Renal pelvis (tissue), 4 donors: ENCODE measurements around the gene TSKS. TPM values are rescaled to one million over a fixed set of nuclear protein-coding genes. Genes with fewer than 3 reads are reported as not detected.
"Not testable (repeated sequence)": the region's sequence is repeated elsewhere in the genome, so short reads cannot be mapped to it uniquely, and the experiment has no call there.

Source experiments
- DNase-seq: peaks from one replicate; pipeline ENCODE4 v3.0.0-alpha.2; 2013
- polyA plus RNA-seq, 3 donors: library from polyadenylated mRNA; unstranded; fragments of 120-200 nt; gene quantifications; one replicate each; pipeline ENCODE4 v1.2.1, GENCODE V29; 2013; ENCODE audit not compliant: insufficient read length in 3 of 3

TSKS gene
- polyA plus RNA-seq, 3 donors = 0.06 to 0.16 TPM; not detected in 1

DNA sequence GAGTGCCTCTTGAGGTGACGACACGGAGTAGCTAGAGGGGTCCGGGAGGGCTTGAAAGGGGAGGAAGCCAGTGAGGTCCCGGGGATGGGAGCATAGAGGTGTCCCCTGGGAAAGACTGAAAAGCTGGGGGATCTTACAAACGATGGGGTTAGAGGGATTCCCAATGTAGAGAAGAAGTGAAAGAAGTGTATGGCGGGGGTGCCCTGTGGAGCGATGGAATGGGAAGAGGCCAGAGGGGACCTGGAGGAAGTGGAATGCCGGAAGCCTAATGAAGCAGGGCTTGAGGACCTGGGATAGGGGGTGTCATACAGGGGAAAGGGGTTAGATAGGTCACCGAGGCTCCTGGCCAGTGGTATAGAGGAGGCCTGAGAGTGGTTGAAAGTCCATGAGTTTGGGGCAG is 4.3 kb upstream of the TSKS start:
- DNase-seq = peak; percentile 16

DNA sequence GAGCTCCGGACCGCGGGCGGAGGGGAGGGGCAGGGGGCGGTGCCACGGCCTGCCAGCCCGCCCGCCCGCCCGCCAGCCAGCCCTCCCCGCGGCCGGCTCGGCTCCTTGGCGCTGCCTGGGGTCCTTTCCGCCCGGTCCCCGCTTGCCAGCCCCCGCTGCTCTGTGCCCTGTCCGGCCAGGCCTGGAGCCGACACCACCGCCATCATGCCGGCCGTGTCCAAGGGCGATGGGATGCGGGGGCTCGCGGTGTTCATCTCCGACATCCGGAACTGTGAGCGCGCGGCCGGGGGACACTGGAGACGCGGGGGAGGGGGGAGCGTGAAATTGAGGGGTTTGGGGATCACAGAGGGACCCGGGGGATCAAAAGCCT is 3.8 kb upstream of the TSKS start, which contains the start of gene AP2A1:
Gene AP2A1 (plus strand): TSS at position 72 of the 370 bp plus-strand sequence. CDS start 133 bp downstream, at position 205.
- DNase-seq = no peak

DNA sequence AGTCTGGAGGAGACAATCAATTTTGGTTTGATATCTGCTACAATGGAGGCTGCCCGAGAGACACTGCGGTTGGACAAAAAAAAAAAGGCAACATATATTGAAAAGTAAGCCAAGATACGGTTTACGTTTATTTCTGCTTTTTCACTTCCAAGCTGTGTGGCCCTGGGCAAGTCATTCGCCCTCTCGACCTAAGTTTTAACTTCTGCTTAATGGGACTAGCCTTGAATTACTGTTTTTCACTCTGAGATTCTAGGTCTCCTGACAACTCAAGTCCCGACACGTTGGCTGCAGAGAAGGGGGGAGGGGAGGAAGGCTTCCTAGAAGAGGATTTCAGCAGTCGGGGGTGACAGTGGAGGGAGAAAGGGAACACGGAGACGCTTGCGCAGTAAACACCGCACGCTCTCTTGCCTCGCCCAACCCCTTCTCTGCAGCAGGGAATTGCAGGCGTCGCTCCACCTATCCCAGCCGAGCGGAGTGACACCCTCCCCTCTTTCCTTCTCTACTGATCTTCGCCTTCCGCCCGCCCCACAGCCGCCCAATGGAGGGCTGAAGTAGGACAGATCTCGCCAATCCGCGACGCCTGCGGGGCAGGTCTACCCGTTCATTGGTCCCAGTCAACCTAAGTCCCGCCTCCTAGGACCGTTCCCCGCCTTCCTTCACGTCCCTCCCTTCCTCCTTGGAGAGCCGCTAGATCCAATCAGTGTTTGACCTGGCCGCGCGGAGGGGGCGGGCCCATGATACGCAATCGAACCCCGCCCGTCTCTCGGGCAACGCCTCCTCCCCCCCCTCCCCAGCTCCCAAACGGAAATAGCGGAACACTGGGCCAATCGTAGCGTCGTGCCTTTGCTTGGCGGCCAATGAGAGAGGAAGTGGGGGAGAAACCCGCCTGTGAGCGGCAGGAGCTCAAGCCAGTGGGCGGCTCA is 3.2 kb upstream of the TSKS start:
- DNase-seq = peak; percentile 100

- no peak for DNase-seq
These were observed 1.2 kb upstream of the TSKS start for GRCh38 chr19:49764341-49764740.

- peak; percentile 19 for DNase-seq
These were observed 1.3 kb downstream of the TSKS start for GRCh38 chr19:49761625-49762311.

- DNase-seq = no peak
These were observed 1.9 kb downstream of the TSKS start for GRCh38 chr19:49761249-49761624.

DNA sequence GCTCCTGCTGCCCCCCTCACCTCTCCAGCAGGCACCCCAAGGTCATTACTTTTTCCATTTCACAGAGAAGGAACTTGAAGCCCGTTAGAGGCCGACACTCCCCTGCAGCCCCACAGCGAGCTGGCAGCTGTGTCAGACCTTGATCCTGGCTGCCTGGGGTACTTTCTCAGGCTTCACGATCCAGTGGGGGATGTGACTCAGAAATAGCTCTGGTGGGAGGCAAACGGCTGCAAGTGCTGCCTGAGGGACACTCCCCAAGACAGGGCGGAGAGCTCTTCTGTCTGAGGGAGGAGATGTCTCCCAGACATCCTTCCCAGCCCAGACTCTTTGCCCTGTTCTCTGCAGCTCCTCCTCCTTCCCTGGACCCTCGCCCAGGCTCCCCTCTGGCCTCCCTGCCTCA is 4.8 kb downstream of the TSKS start:
- no peak for DNase-seq

DNA sequence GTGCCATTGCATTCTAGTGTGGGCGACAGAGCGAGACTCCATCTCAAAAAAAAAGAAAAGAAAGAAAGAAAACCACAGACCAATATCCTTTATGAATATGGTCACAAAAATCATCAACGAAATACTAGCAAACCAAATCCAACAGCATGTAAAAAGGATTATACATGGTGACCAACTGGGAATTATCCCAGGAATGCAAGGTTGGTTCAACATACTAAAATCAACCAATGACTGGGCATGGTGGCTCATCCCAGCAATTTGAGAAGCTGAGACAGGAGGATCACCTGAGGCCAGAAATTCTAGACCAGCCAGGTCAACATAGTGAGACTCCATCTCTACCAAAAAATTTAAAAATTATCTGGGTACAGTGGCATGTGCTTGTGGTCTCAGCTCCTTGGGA is 7.2 kb downstream of the TSKS start:
- no peak for DNase-seq

DNA sequence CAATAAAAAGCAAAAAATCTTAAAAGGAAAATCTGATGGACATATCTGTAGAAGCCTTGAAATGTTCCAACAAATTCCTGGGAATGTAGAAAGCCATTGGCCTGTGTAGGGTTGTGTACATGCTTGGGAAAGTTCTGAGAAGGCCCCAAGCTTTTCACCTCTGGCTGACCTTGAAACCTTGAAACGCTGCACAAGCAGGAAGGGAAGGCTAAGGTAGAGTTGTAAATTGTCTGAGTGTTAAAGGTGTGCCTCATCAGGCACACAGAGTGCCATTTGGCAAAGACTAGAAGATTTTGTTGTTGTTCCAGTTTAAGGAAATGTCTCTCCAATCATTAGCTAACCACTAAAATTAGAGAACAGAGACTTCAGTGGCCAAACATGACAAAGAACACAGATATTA is 10.4 kb downstream of the TSKS start:
- no peak for DNase-seq

GRCh38 chr19:49749771-49750170 is 13.3 kb downstream of the TSKS start:
- DNase-seq = no peak

DNA sequence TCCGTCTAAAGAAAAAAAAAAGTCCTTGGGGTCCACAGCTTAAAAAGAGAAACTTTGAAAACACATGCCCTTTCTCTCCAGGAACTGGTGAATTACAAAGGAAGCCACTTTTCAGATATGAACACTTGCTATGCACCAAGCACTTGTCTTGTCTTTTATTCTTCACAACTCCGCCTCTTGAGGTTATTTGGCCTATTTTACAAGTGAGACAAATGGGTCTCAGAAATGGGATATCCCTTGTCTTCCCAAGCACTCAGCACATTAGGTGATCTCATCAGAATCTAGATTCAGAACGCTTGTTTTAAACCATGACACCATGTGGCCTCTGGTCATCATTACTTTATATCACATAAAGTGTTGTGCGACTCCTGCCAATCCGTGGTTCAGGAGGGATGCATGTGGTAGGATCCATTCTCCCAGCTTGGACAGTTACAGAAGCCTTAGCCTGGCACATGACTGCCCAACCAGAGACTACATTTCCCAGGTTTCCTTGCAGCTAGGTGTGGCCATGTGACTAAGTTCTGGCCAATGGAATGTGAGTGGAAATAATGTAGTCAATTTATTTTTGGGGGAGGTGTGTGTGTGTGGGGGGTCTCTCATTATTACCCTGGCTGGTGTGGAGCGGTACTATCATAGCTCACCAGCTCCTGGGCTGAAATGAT is 13.9 kb downstream of the TSKS start:
- DNase-seq = no peak

DNA sequence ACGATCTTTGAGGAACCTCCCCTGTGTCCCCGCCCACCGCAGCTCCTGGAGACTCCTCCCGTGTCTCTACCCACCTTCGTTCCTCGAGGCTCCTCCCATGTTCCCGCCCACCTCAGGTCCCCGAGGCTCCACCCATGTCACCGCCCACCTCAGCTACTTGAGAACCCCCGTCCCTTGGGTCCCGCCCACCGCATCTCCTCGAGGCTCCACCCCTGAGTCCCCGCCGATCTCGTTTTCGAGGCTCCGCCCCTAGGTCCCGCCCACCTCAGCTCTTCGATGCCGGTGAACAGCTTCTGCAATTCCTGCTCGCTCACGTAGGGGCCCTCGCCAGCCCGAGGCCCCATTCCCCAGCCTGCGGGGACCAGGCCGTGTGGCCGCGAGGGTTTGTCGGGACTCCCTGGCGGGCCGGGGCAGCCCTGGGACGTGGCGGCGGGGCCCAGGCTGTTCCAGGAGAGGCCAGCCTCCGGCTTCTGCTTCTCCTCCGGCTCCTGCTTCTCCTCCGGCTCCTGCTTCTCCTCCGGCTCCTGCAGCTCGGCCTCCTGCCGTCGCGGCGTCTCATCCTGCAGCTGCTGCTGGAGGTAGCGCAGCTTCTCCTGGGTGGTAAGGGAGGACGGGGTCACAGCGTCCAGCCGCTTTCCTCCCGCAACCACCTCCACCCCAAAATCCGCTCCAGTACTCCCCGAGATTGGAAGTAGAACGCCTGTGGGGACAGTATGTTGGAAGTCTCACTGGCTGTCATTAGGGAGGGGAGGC is 16.7 kb downstream of the TSKS start:
- peak; percentile 22 for DNase-seq

GRCh38 chr19:49744946-49745381 is 18.1 kb downstream of the TSKS start:
- DNase-seq = no peak

DNA sequence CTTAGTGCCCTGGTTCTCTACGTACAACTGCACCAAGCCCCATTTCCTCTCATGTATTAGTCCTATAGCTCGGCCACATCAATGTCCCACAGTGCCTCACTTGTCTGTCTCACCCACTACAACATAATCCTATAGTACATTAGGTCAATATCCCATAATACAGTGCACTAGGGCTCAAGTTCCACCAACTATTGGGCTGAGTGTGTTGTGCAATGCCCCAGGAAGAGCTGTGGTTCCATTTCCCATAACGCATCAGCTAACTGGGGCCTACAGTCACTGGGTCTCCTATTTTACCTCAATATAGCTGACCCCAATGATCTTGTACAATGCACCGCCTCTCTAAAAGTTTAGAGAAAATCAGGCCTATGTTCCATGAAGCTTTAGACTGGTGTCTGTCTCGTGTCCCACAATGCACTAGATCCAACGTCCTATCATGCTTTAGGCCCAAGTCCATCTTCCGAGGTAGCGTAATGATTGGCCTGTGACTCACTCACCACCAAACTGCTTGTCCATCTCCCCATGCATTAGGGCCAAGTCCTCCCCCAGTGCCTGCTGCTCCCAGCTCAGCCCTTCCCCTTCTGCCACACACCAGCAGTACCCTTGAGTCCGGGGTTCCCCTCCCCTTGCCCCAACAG is 21.8 kb downstream of the TSKS start:
- no peak for DNase-seq

DNA sequence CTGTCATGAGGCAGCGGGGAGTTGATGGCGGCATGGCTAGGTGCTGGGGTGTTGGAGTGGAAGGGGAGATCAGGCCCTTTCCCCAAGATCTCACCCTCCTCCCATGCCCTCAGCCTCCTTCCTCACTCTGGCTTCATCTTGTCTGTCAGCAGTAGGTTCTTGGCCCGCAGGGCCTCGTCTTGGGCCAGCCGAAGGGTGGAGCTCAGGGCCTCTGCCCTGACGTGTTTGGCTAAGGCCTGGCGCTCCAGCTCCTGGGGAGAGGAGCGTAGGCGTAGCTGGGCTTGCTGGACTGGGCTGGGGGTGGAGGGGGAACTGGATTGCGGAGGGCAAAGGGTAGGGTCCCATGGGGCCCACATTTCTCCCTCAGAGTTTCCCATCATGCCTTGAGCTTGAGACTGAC is 23.2 kb downstream of the TSKS start:
- DNase-seq = no peak

DNA sequence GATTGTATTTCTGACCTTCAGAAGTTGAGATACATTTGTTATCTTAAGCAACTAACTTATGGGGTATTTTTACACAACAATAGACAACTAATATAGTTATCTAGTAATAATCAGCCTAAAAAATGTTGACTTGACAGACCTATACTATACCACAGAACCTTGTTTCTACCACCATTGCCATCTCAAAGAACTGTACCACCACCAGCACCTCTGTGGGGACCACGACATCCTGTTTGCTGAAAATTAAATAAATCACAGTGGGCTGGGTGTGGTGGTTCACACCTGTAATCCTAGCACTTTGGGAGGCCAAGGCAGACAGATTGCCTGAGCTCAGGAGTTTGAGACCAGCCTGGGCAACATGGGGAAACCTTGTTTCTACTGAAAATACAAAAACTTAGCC is 24.0 kb downstream of the TSKS start:
- DNase-seq = no peak

DNA sequence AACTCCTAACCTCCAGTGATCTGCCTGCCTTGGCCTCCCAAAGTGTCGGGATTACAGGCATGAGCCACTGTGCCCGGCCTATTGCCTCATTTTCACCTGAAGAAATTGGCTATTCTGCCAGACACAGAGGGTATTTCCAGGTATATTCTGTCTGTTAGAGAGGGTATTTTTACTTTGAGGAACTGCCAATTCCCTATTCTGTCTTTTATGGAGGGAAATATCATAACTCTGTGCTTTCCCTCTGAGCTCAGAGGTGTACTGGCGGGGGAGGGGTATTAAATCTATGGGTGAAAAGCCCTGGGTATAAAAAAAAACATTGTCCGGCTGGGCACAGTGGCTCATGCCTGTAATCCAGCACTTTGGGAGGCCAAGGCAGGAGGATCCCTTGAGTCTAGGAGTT is 24.8 kb downstream of the TSKS start:
- DNase-seq = no peak

GRCh38 chr19:49730166-49730565 is 32.9 kb downstream of the TSKS start:
- DNase-seq = no peak

GRCh38 chr19:49727217-49728030 is 35.7 kb downstream of the TSKS start:
- peak; percentile 24 for DNase-seq

- not testable (repeated sequence) for DNase-seq
These were observed 43.7 kb downstream of the TSKS start for GRCh38 chr19:49719420-49719819.
